HepG2 (cell line): ENCODE data around the gene SMURF1. TPM values are rescaled to one million over a fixed set of nuclear protein-coding genes. Genes with fewer than 3 reads are reported as not detected.

Source experiments
- ATAC-seq: fragments of 200-7000 bp; cut with Tn5 transposase; 3 replicates; pipeline ENCODE4 v1.9.1; 2020; ENCODE audit warnings: mild to moderate bottlenecking, moderate library complexity
- BruUV-seq: library from RNA; stranded (reverse); fragments of 400-500 nt; replicated peaks from 2 replicates; lab custom pipeline; 2021; lab: Mats Ljungman, UMichigan
- CTCF ChIA-PET: fragments of 300-600 bp; formaldehyde crosslinking; extraction: SDS; loops from one replicate; lab custom pipeline; 2021; ENCODE audit warnings: low total read pairs, inconsistent platforms, low intra/inter-chr PET ratio; lab: Yijun Ruan, JAX
- POLR2A ChIA-PET: fragments of 350-600 bp; sonication (Branson Sonifier 250); formaldehyde crosslinking; loops from one replicate; lab custom pipeline; 2020; ENCODE audit warnings: antibody characterized with exemption, inconsistent platforms; lab: Yijun Ruan, JAX
- DNase-seq: peaks from one replicate; pipeline ENCODE4 v3.0.0-alpha.2; 2015; ENCODE audit warnings: low spot score
- FAIRE-seq: peaks from 3 replicates; lab custom pipeline; 2011; peaks lifted over from hg19 to GRCh38; lab: Jason Lieb, UNC
- H2AFZ ChIP-seq: one replicate; pipeline ENCODE4 v1.6.1; 2011; ENCODE audit warnings: low read length, inconsistent platforms
- H3K27ac ChIP-seq: fragments of 300-600 bp; 3 replicates; pipeline ENCODE4 v1.8.0; 2011; ENCODE audit warnings: mixed run types, mild to moderate bottlenecking, mixed read lengths, low read length, inconsistent platforms; ENCODE audit not compliant: insufficient read depth; ENCODE audit errors: extremely low read length
- H3K27me3 ChIP-seq, 2 experiments: fragments of 200-600 bp in 1 of 2; 2 replicates in 1 of 2; 3 replicates in 1 of 2; pipeline versions ENCODE4 v1.6.0 to v1.8.0; 2011; ENCODE audit warnings: low read length in 2 of 2, mild to moderate bottlenecking in 2 of 2, moderate library complexity in 2 of 2, inconsistent platforms in 1 of 2; ENCODE audit not compliant: insufficient read depth in 2 of 2, control insufficient read depth in 1 of 2
- H3K36me3 ChIP-seq, 2 experiments: fragments of 200-600 bp in 1 of 2; replicated peaks in 1 of 2; 2 replicates in 1 of 2; 3 replicates in 1 of 2; pipeline versions ENCODE4 v1.5.1 to v1.8.0; 2011; ENCODE audit warnings: low read length in 2 of 2, inconsistent platforms in 1 of 2; ENCODE audit not compliant: insufficient read depth in 2 of 2, control insufficient read depth in 1 of 2
- H3K4me1 ChIP-seq: 2 replicates; pipeline ENCODE4 v1.5.1; 2012; ENCODE audit warnings: low read length, inconsistent platforms; ENCODE audit not compliant: insufficient read depth
- H3K4me2 ChIP-seq: 2 replicates; pipeline ENCODE4 v1.6.0; 2011; ENCODE audit warnings: low read depth, low read length, inconsistent platforms
- H3K4me3 ChIP-seq, 3 experiments: fragments of 200-600 bp in 1 of 3; sonication (generic), shearing (Covaris generic) in 1 of 3; replicated peaks in 1 of 3; 2 replicates each; pipeline ENCODE4 v1.5.1; 2011 to 2016; ENCODE audit warnings: low read length in 3 of 3, inconsistent platforms in 2 of 3, low read depth in 2 of 3, mild to moderate bottlenecking in 2 of 3, control low read depth in 1 of 3, mixed read lengths in 1 of 3; ENCODE audit not compliant: insufficient read depth in 1 of 3
- H3K79me2 ChIP-seq: one replicate; pipeline ENCODE4 v1.6.1; 2011; ENCODE audit warnings: low read length, inconsistent platforms; ENCODE audit not compliant: insufficient read depth
- H3K9ac ChIP-seq: 2 replicates; pipeline ENCODE4 v1.6.0; 2011; ENCODE audit warnings: mild to moderate bottlenecking, low read depth, low read length, inconsistent platforms; ENCODE audit not compliant: insufficient read depth
- H3K9me3 ChIP-seq: 2 replicates; pipeline ENCODE4 v1.5.1; 2012; ENCODE audit warnings: mild to moderate bottlenecking, low read length
- H4K20me1 ChIP-seq: 2 replicates; pipeline ENCODE4 v1.6.0; 2011; ENCODE audit warnings: inconsistent platforms, mild to moderate bottlenecking, low read length, moderate library complexity; ENCODE audit not compliant: insufficient read depth
- HNRNPLL ChIP-seq: fragments of 200-400 bp; formaldehyde crosslinking; IDR thresholded peaks from 2 replicates; pipeline ENCODE4 v1.6.1; 2017; ENCODE audit warnings: mild to moderate bottlenecking, low read depth, low read length; ENCODE audit not compliant: poor library complexity, severe bottlenecking
- KMT2A ChIP-seq: sonication (generic); formaldehyde crosslinking; IDR thresholded peaks from 2 replicates; pipeline ENCODE4 v1.4.0; 2020; ENCODE audit warnings: missing genetic modification reagents
- MEF2D ChIP-seq: sonication (generic); formaldehyde crosslinking; IDR thresholded peaks from 2 replicates; pipeline ENCODE4 v1.5.1; 2020; ENCODE audit warnings: mild to moderate bottlenecking, missing genetic modification reagents
- MNT ChIP-seq: fragments of 450-650 bp; IDR thresholded peaks from 2 replicates; pipeline ENCODE4 v1.6.1; 2016
- NR2F2 ChIP-seq: IDR thresholded peaks from 2 replicates; pipeline ENCODE4 v1.6.1; 2012; ENCODE audit warnings: low read depth, inconsistent platforms, borderline replicate concordance
- PHF8 ChIP-seq: sonication (generic); formaldehyde crosslinking; IDR thresholded peaks from 2 replicates; pipeline ENCODE4 v1.5.0; 2020; ENCODE audit warnings: missing genetic modification reagents
- SNAPC4 ChIP-seq: sonication (generic); formaldehyde crosslinking; IDR thresholded peaks from 2 replicates; pipeline ENCODE4 v1.4.0; 2020; ENCODE audit warnings: mild to moderate bottlenecking, missing genetic modification reagents
- ZBTB21 ChIP-seq: sonication (generic); formaldehyde crosslinking; IDR thresholded peaks from 2 replicates; pipeline ENCODE4 v1.4.0; 2020; ENCODE audit warnings: missing genetic modification reagents
- ZFP82 ChIP-seq: sonication (generic); formaldehyde crosslinking; IDR thresholded peaks from 2 replicates; pipeline ENCODE4 v1.5.1; 2020; ENCODE audit warnings: mild to moderate bottlenecking, missing genetic modification reagents, borderline replicate concordance
- ZNF251 ChIP-seq: sonication (generic); formaldehyde crosslinking; IDR thresholded peaks from 2 replicates; pipeline ENCODE4 v1.9.0; 2021; ENCODE audit warnings: mild to moderate bottlenecking, missing genetic modification reagents
- ZNF670 ChIP-seq: sonication (generic); formaldehyde crosslinking; IDR thresholded peaks from 2 replicates; pipeline ENCODE4 v1.8.0; 2022; ENCODE audit warnings: mild to moderate bottlenecking, missing genetic modification reagents, borderline replicate concordance
- WGBS: methylation state at CpG from one replicate; pipeline ENCODE4 v1.1.6; 2017; ENCODE audit warnings: low lambda C conversion rate; 5-methylcytosine and 5-hydroxymethylcytosine counted together
- in situ Hi-C: cut with HindIII; loops from 2 replicates; pipeline ENCODE4 v1.10.0; 2017; ENCODE audit warnings: low pct_unique_long_range_greater_than_20kb; ENCODE audit not compliant: extremely low pct_ligation_motif_present
- intact Hi-C: fragments of 100-400 bp; cut with micrococcal nuclease; formaldehyde crosslinking; loops from one replicate; pipeline ENCODE4 v1.10.0; 2022; ENCODE audit not compliant: unreplicated experiment
- polyA plus RNA-seq, 8 experiments: library from polyadenylated mRNA; depleted of rRNA in 3 of 8; stranded (reverse) in 7 of 8; unstranded in 1 of 8; fragments of >200 nt; fragmentation: Illumina TruSeq in 4 of 8; extraction: Trizol in 4 of 8; gene quantifications; 2 replicates each; pipeline versions ENCODE4 v1.2.1 to v1.2.3, GENCODE V29; 2011 to 2016; ENCODE audit warnings: low read depth in 4 of 8, missing spikeins in 1 of 8, mixed read lengths in 1 of 8; ENCODE audit not compliant: insufficient read depth in 1 of 8
- total RNA-seq, 5 experiments: library from RNA; depleted of rRNA; stranded (reverse); fragments of >200 nt; fragmentation: Illumina TruSeq; extraction: Trizol; gene quantifications; 2 replicates each; pipeline ENCODE4 v1.2.3, GENCODE V29; 2016; ENCODE audit warnings: low read depth in 1 of 5
- TF ChIP-seq, protein P1 (sequence below): sonication (generic); formaldehyde crosslinking; IDR thresholded peaks from 2 replicates; pipeline ENCODE4; 2020; ENCODE audit warnings: missing genetic modification reagents, mild to moderate bottlenecking, borderline replicate concordance

Gene SMURF1
- total and polyA plus RNA-seq, 2 of the 13 experiments (the other 11 are each of a cell fraction or from before 2014, with no cell fraction given) = 8.3 to 11.1 TPM

DNA sequence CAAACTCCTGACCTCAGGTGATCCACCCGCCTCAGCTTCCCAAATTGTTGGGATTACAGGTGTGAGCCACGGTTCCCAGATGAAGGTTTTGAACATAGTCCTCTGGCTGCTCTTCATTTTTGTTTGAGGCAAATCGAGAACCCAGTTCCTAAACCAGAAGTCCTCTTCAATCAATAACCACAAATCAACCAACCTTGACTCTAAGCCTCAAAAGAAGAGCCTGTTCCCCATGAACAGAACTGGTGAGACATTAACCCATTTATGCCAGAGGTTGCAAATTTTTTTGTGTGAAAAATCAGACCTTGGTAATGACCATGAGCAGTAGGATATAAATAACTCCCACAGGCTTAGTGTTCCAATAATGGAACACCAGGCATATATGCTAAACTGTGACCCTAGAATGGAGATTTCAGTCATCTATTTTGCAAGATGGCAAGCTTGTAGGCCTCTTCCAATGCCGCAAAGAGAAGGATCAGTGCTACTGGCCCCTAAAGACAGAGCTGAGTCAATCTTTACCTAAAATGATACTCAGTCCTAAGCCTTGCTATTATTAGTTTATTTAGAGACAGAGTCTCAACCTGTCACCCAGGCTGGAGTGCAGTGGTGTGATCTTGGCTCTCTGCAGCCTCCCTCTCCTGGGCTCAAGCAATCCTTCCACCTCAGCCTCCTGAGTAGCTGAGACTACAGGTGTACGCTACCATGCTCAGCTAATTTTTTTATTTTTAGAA lies 48.1 kb upstream of the SMURF1 start:
- Histone ChIP-seq H3K27me3 (no peaks in the 10 kb centered on the region), H3K79me2 (no peaks in the 10 kb centered on the region), H3K36me3 (no peaks in the 10 kb centered on the region), H2AFZ (no peak overlapping the region), H3K9ac (no peak overlapping the region), H3K4me1 (peaks cover 49% of the 10 kb centered on the region), H4K20me1 (no peaks in the 10 kb centered on the region), H3K4me3 (no peak overlapping the region), H3K4me2 (no peak overlapping the region), H3K9me3 (no peaks in the 10 kb centered on the region; the same call in 1 of the 2 replicates), H3K27ac (no peak overlapping the region)
- ChIA-PET CTCF (no interaction called here), POLR2A (interaction anchor here (1.7 kb wide), 1 partner anchor 16 kb away, joined by 24 read pairs; the partner anchor contains the start of gene KPNA7)
- no peak for TF ChIP-seq NR2F2
- no peak for TF ChIP-seq ZNF670
- no peak for TF ChIP-seq PHF8 (CRISPR knock-in tag)
- no peak for TF ChIP-seq ZBTB21 (CRISPR knock-in tag)
- no peak for TF ChIP-seq ZNF251
- TF ChIP-seq, protein P1, sequence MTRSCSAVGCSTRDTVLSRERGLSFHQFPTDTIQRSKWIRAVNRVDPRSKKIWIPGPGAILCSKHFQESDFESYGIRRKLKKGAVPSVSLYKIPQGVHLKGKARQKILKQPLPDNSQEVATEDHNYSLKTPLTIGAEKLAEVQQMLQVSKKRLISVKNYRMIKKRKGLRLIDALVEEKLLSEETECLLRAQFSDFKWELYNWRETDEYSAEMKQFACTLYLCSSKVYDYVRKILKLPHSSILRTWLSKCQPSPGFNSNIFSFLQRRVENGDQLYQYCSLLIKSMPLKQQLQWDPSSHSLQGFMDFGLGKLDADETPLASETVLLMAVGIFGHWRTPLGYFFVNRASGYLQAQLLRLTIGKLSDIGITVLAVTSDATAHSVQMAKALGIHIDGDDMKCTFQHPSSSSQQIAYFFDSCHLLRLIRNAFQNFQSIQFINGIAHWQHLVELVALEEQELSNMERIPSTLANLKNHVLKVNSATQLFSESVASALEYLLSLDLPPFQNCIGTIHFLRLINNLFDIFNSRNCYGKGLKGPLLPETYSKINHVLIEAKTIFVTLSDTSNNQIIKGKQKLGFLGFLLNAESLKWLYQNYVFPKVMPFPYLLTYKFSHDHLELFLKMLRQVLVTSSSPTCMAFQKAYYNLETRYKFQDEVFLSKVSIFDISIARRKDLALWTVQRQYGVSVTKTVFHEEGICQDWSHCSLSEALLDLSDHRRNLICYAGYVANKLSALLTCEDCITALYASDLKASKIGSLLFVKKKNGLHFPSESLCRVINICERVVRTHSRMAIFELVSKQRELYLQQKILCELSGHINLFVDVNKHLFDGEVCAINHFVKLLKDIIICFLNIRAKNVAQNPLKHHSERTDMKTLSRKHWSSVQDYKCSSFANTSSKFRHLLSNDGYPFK (CRISPR knock-in tag) = no peak
- no peak for TF ChIP-seq SNAPC4
- TF ChIP-seq ZFP82 = no peak
- no peak for TF ChIP-seq HNRNPLL
- TF ChIP-seq MNT = no peak
- no peak for TF ChIP-seq KMT2A (CRISPR knock-in tag)
- TF ChIP-seq MEF2D (CRISPR knock-in tag) = no peak
- BruUV-seq = no TSS peak
- in situ Hi-C loops = no loop called here
- intact Hi-C loops = loop anchor here (2.0 kb wide), 2 partner anchors 19 to 21 kb away; no protein-coding TSS in a partner anchor
- WGBS = 63% methylated on average over 4 of the region's 5 CpGs
- ATAC-seq (no peak), FAIRE-seq (no peak), DNase-seq (no peak)
